Stomach (tissue), 4 donors: Measurements from ENCODE around the gene NRIP3.

Experiments used
- POLR2A ChIP-seq, 4 donors: fragments of 450-650 bp; IDR thresholded peaks; one replicate each; pipeline ENCODE4 v1.6.1; 2016; ENCODE audit warnings: antibody characterized with exemption in 4 of 4, control low read depth in 2 of 4, mild to moderate bottlenecking in 1 of 4, moderate library complexity in 1 of 4
- POLR2AphosphoS5 ChIP-seq, 3 donors: sonication (generic); formaldehyde crosslinking; IDR thresholded peaks; one replicate each; pipeline ENCODE4 v1.6.1; 2016; ENCODE audit warnings: antibody characterized with exemption in 3 of 3
- TF ChIP-seq, protein P1 (sequence below), 7 experiments: fragments of 450-650 bp in 4 of 7; fragments of 200-600 bp in 3 of 7; sonication (generic) in 3 of 7; IDR thresholded peaks; one replicate each; pipeline ENCODE4 v1.5.1; 2016 to 2019; ENCODE audit warnings: antibody characterized with exemption in 7 of 7, control low read depth in 2 of 7, mild to moderate bottlenecking in 1 of 7

DNA sequence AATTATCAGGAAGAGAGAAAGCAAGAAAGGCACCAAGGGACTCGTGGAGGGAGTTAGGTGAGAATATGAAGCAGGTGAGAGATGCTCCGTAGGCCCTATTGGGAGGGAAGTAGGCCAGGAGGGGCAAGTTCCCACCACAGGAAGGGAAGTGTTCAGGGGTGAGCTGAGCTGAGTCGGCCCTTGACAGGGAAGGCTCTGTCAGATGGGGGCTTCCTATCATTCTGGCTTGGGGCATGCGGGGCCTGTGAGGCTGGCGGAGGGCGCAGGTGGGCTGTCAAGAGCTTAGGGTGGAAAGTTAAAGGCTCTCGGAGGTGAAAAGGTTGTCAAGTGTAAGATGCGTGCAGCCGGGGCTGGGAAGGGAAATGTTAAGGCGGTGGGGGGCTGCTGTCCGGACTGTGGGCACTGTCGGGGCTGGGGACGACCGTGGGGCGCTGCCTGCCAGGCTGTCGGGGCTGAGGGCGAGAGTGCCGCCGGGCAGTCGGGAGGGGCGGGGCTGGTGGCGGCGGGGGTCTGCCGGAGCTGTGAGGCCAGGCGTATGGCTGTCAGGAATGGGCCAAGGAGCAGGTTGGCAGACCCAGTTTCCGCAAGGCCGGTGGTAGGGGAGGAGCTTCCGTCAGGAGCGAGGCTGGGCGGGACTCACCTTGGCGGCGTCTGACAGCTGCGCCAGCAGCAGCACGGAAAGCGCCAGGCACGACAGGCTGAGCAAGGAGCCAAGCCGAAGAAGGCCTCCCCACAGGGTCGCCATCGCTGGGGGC is 40.1 kb downstream of the NRIP3 start:
- no peak for TF ChIP-seq POLR2A (IDR thresholded peaks at IDR 0.05)
- TF ChIP-seq, protein P1, sequence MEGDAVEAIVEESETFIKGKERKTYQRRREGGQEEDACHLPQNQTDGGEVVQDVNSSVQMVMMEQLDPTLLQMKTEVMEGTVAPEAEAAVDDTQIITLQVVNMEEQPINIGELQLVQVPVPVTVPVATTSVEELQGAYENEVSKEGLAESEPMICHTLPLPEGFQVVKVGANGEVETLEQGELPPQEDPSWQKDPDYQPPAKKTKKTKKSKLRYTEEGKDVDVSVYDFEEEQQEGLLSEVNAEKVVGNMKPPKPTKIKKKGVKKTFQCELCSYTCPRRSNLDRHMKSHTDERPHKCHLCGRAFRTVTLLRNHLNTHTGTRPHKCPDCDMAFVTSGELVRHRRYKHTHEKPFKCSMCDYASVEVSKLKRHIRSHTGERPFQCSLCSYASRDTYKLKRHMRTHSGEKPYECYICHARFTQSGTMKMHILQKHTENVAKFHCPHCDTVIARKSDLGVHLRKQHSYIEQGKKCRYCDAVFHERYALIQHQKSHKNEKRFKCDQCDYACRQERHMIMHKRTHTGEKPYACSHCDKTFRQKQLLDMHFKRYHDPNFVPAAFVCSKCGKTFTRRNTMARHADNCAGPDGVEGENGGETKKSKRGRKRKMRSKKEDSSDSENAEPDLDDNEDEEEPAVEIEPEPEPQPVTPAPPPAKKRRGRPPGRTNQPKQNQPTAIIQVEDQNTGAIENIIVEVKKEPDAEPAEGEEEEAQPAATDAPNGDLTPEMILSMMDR (IDR thresholded peaks at IDR 0.05), result no peak
- TF ChIP-seq POLR2AphosphoS5 (IDR thresholded peaks at IDR 0.05), result no peak
